Uterus (tissue), 4 donors: ENCODE measurements around the gene GNAT1. TPM values are rescaled to one million over a fixed set of nuclear protein-coding genes. Genes with fewer than 3 reads are reported as not detected.

ENCODE experiments used
- DNase-seq, 2 donors: peaks; one replicate each; pipeline ENCODE4 v3.0.0-alpha.2; 2019 to 2020
- H3K27ac ChIP-seq, 2 donors: fragments of 200-600 bp; sonication (generic); 1 replicate in 1 of 2; 2 replicates in 1 of 2; pipeline ENCODE4 v1.5.1; 2016 to 2018
- H3K27me3 ChIP-seq, 2 donors: fragments of 200-600 bp; sonication (generic); one replicate each; pipeline ENCODE4 v1.5.1; 2018 to 2019; ENCODE audit warnings: control low read depth in 1 of 2
- H3K36me3 ChIP-seq, 2 donors: fragments of 200-600 bp; sonication (generic); one replicate each; pipeline ENCODE4 v1.5.1; 2019; ENCODE audit warnings: control low read depth in 1 of 2
- H3K4me1 ChIP-seq, 2 donors: fragments of 200-600 bp; sonication (generic); one replicate each; pipeline ENCODE4 v1.5.1; 2018 to 2019; ENCODE audit warnings: control low read depth in 1 of 2
- H3K4me3 ChIP-seq, 2 donors: fragments of 200-600 bp; sonication (generic); 1 replicate in 1 of 2; 2 replicates in 1 of 2; pipeline ENCODE4 v1.5.1; 2018 to 2019; ENCODE audit warnings: mild to moderate bottlenecking in 1 of 2
- H3K9me3 ChIP-seq, 2 donors: fragments of 200-600 bp; sonication (generic); one replicate each; pipeline ENCODE4 v1.5.1; 2019; ENCODE audit warnings: control low read depth in 1 of 2
- POLR2A ChIP-seq, 2 donors: fragments of 450-650 bp; IDR thresholded peaks; one replicate each; pipeline ENCODE4 v1.6.1; 2016; ENCODE audit warnings: antibody characterized with exemption in 2 of 2, mild to moderate bottlenecking in 1 of 2, moderate library complexity in 1 of 2
- intact Hi-C: fragments of 100-400 bp; cut with DNase I; formaldehyde crosslinking; loops from one replicate; pipeline ENCODE4 v1.15.1; 2023; ENCODE audit warnings: low total_unique reads
- total RNA-seq, 4 donors: library from RNA; depleted of rRNA in 3 of 4; stranded (reverse); fragments of >200 nt in 3 of 4; gene quantifications; one replicate each; pipeline versions ENCODE4 v1.1.0 to v1.2.4, GENCODE V29; 2014 to 2023
- TF ChIP-seq, protein P1 (sequence below), 4 experiments: fragments of 200-600 bp in 2 of 4; fragments of 450-650 bp in 2 of 4; sonication (generic) in 2 of 4; IDR thresholded peaks; one replicate each; pipeline ENCODE4 v1.5.1; 2016 to 2019; ENCODE audit warnings: antibody characterized with exemption in 4 of 4, mild to moderate bottlenecking in 2 of 4, moderate library complexity in 1 of 4
- donor health status: DM: yes; HTN: yes; CAD: no.

GNAT1 gene
- total RNA-seq, 4 donors from 2014 or later, result not detected

- TF ChIP-seq, protein P1, sequence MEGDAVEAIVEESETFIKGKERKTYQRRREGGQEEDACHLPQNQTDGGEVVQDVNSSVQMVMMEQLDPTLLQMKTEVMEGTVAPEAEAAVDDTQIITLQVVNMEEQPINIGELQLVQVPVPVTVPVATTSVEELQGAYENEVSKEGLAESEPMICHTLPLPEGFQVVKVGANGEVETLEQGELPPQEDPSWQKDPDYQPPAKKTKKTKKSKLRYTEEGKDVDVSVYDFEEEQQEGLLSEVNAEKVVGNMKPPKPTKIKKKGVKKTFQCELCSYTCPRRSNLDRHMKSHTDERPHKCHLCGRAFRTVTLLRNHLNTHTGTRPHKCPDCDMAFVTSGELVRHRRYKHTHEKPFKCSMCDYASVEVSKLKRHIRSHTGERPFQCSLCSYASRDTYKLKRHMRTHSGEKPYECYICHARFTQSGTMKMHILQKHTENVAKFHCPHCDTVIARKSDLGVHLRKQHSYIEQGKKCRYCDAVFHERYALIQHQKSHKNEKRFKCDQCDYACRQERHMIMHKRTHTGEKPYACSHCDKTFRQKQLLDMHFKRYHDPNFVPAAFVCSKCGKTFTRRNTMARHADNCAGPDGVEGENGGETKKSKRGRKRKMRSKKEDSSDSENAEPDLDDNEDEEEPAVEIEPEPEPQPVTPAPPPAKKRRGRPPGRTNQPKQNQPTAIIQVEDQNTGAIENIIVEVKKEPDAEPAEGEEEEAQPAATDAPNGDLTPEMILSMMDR (IDR thresholded peaks at IDR 0.05), result no peak
- TF ChIP-seq POLR2A (IDR thresholded peaks at IDR 0.05), result no peak
- H3K27ac ChIP-seq, result no peak overlapping the region
- H3K4me3 ChIP-seq, result no peak overlapping the region
- no peaks in the 10 kb centered on the region for H3K36me3 ChIP-seq
- no peaks in the 10 kb centered on the region for H3K9me3 ChIP-seq
- no peaks in the 10 kb centered on the region for H3K4me1 ChIP-seq
- intact Hi-C loops, result no loop called here
- DNase-seq, result no peak
- no peaks in the 10 kb centered on the region for H3K27me3 ChIP-seq
Observed at GRCh38 chr3:50179710-50180109, 11.7 kb upstream of the GNAT1 start.

GRCh38 chr3:50181985-50182384 is 9.4 kb upstream of the GNAT1 start:
- intact Hi-C loops, result no loop called here
- H3K27me3 ChIP-seq, result no peaks in the 10 kb centered on the region

GRCh38 chr3:50182533-50183099 is 8.8 kb upstream of the GNAT1 start:
- intact Hi-C loops, result no loop called here
- TF ChIP-seq, protein P1 (IDR thresholded peaks at IDR 0.05), result no peak
- no peak for TF ChIP-seq POLR2A (IDR thresholded peaks at IDR 0.05)
- no peaks in the 10 kb centered on the region for H3K4me1 ChIP-seq

More at GRCh38 chr3:50181985-50182384, 9.4 kb upstream of the GNAT1 start:
- no peak overlapping the region for H3K27ac ChIP-seq
- no peaks in the 10 kb centered on the region for H3K9me3 ChIP-seq
- H3K36me3 ChIP-seq, result no peaks in the 10 kb centered on the region
- no peak for TF ChIP-seq POLR2A (IDR thresholded peaks at IDR 0.05)
- TF ChIP-seq, protein P1 (IDR thresholded peaks at IDR 0.05), result no peak
- H3K4me3 ChIP-seq, result no peak overlapping the region
- no peaks in the 10 kb centered on the region for H3K4me1 ChIP-seq
- DNase-seq, result no peak

GRCh38 chr3:50183755-50184154 is 7.7 kb upstream of the GNAT1 start:
- H3K27ac ChIP-seq, result no peak overlapping the region
- H3K4me1 ChIP-seq, result no peaks in the 10 kb centered on the region
- H3K36me3 ChIP-seq, result no peaks in the 10 kb centered on the region
- intact Hi-C loops, result no loop called here
- no peaks in the 10 kb centered on the region for H3K9me3 ChIP-seq
- DNase-seq, result no peak
- no peaks in the 10 kb centered on the region for H3K27me3 ChIP-seq
- TF ChIP-seq POLR2A (IDR thresholded peaks at IDR 0.05), result no peak
- TF ChIP-seq, protein P1 (IDR thresholded peaks at IDR 0.05), result no peak
- no peak overlapping the region for H3K4me3 ChIP-seq

More at GRCh38 chr3:50182533-50183099, 8.8 kb upstream of the GNAT1 start:
- H3K36me3 ChIP-seq, result no peaks in the 10 kb centered on the region
- H3K4me3 ChIP-seq, result no peak overlapping the region
- no peak overlapping the region for H3K27ac ChIP-seq
- no peak for DNase-seq
- H3K27me3 ChIP-seq, result no peaks in the 10 kb centered on the region
- no peaks in the 10 kb centered on the region for H3K9me3 ChIP-seq

GRCh38 chr3:50184242-50184978 is 7.0 kb upstream of the GNAT1 start:
- no peak overlapping the region for H3K4me3 ChIP-seq
- no peaks in the 10 kb centered on the region for H3K36me3 ChIP-seq
- no peak overlapping the region for H3K27ac ChIP-seq
- DNase-seq, result no peak
- H3K9me3 ChIP-seq, result no peaks in the 10 kb centered on the region
- H3K4me1 ChIP-seq, result no peaks in the 10 kb centered on the region
- intact Hi-C loops, result no loop called here
- TF ChIP-seq, protein P1 (IDR thresholded peaks at IDR 0.05), result no peak
- TF ChIP-seq POLR2A (IDR thresholded peaks at IDR 0.05), result no peak
- H3K27me3 ChIP-seq, result no peaks in the 10 kb centered on the region
